NCI-H1417 treated with DMSO at 0.1 percent for 48 hours (cell line): ENCODE data around the gene CCN6.
"Not testable (repeated sequence)": the region's sequence is repeated elsewhere in the genome, so short reads cannot be mapped to it uniquely, and the experiment has no call there.

ENCODE experiments used
- DNase-seq: peaks from one replicate; lab custom pipeline; 2025; lab: John Stamatoyannopoulos, UW

CCN6 gene

DNA sequence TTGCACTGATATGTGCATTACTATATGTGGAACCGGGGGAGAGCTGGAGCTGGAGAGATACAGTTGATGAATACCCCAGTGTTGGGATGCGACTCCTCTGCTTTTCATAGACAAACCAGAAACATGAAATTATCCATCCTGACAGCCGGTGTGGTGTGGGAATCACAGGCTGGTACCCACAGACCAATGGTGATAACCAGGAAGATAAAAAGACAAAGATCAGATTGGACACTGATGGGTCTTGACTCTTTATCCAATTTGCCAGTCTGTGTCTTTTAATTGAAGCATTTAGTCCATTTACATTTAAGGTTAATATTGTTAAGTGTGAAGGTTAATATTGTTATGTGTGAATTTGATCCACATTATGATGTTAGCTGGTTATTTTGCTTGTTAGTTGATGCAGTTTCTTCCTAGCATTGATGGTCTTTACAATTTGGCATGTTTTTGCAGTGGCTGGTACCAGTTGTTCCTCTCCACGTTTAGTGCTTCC, 2.6 kb upstream of the CCN6 start:
- DNase-seq = not testable (repeated sequence)

- DNase-seq = no peak
Measured at GRCh38 chr6:112054555-112055190, 769 bp downstream of the CCN6 start.

DNA sequence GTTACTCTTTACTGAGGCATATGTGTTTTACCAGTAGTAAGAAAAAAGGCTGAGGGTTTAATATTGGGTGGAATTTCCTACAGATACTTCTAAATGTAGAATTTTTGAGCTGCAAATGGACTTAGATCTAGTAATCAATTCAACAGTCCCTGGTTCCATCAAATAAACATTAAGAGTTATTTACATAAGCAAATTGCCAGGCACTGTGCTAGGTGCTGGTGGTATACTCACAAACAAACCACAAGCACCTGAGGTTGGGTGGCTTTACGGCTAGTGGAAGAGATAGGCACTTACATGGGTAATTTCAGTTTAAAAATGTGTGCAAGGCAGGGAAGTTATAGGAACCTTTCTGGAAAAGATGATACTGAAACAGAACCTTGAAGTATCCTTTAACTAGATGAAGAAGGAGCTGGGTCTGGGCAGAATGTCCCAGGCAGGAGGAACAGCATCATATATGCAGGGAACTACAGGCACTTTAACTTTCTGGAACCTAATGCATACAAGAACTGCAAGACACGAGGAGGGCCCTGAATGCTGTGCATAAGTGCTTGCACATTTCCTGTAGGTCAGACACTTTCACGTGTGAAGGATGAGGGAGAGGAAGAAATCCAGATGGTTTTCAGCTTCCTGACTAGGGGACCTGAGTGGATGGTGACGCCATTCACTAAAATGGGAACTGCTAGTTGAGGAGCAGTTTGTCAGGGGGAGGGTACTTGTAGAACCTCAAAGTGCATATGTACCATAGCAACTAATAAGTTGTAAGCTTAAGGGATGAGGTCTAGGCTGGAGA, 4.5 kb downstream of the CCN6 start:
- DNase-seq = no peak

DNA sequence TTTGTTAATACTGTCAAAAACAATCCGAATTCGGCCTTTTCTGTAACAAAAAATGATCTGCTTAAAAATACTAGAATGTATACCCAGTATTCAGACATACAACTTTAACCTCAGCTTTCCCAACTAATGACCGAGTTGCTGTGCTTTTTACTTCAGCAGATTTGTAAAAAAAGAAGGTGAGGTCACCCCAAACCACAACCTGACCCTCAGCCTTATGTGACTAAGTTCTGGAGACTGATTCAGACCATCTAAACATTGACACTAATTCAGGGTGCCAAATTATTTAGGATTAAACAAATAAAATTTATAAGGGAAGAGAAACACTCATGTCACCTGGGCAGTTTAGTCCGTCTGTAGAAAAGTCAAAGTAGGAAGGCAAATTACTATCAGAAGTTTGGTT, 7.7 kb downstream of the CCN6 start:
- no peak for DNase-seq

GRCh38 chr6:112062966-112063365, 9.1 kb downstream of the CCN6 start:
- DNase-seq = no peak

DNA sequence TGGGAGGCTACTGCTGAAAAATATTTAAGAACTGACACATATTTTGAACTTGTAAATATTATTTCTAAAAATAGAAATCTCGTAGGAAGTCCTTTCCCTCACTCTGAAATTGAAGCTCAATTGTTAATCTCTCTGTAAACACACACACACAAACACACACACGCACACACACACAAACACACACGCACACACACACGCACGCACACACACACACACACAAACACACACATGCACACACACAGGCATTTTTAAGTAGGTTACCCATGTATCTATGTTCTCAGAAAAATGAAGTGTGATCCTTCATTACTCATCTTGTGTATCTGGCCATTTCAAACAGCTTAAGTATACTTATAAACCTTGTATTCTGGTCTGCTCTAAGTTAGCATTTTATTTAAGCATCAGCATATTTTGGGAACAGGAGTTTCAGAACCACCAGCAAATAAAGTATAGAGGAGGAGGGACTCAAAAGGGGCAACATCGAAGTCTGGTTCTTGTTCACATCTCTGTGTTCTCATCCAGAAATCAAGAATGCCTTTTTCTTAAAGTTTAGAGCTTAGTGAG, 11.6 kb downstream of the CCN6 start:
- no peak for DNase-seq

DNA sequence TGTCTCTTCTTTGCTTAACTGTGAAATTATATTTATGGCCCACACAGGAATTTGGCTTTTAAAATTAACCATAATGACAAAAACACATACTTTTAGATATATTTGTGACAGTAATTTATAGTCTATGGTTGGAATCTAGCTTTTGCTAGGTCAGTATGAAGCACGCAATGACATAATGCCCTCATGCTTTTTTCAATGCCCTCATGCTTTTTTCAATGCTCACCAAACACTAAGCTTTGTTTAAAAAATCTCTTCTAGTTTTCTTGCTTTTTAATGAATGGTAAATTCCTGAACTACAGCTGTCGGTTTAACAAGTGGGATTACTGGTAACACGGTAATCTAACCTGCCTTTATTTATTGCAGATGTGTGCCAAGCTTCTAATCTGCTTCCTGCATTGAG, 12.7 kb downstream of the CCN6 start:
- DNase-seq = no peak

DNA sequence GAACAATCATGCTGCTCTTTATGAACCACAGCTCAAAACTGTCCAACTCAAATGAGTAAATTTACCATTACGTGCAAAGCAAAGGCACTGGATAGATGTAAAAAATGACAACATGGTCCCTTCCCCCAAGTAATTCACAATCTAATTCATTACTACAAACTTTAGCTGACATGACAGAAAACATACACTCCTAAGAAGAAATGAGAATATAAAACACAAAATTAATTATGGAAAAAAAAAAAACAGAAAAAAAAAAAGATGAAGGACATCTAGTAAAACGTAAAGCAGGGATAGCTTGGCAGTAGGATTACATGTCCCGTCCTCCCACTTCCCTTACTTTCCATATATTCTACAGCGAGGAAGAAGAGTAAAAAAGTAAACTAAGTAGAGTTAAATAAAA, 27.7 kb downstream of the CCN6 start:
- DNase-seq = no peak

- no peak for DNase-seq
Measured at GRCh38 chr6:112085286-112086065, 31.6 kb downstream of the CCN6 start.

GRCh38 chr6:112086744-112087135, 32.8 kb downstream of the CCN6 start:
- no peak for DNase-seq

- DNase-seq = peak; percentile 45
Measured at GRCh38 chr6:112087136-112087911, 33.4 kb downstream of the CCN6 start, which contains the start of the genes FAM229B and TUBE1. TSS of gene FAM229B (plus strand) at chr6:112087591. CDS start at chr6:112099284, 11,693 bp downstream. TSS of gene TUBE1 (minus strand) at chr6:112087482. CDS start at chr6:112087434, 48 bp downstream.

GRCh38 chr6:112087916-112088315, 34.0 kb downstream of the CCN6 start:
- DNase-seq = no peak

GRCh38 chr6:112096901-112097300, 43.0 kb downstream of the CCN6 start:
- no peak for DNase-seq

DNA sequence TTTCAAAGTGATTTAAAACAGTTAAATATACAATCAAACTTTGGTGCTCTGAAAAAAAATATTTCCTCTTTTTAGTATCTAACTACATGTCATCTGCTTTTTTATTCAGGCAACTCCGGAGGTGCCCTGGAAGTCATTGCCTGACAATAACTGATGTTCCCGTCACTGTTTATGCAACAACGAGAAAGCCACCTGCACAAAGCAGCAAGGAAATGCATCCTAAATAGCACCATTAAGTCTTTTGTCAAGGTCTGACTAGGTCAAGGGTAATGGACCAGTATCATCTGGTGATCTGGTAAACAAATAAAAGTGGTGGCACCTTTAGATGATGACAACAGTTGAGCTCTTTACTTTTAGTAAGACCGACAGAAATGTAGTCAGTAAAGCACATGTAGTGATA, 46.7 kb downstream of the CCN6 start:
- DNase-seq = no peak

DNA sequence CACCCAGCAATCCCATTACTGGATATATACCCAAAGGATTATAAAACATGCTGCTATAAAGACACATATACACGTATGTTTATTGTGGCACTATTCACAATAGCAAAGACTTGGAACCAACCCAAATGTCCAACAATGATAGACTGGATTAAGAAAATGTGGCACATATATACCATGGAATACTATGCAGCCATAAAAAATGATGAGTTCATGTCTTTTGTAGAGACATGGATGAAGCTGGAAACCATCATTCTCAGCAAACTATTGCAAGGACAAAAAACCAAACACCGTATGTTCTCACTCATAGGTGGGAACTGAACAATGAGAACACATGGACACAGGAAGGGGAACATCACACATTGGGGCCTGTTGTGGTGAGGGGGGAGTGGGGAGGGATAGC, 52.1 kb downstream of the CCN6 start:
- not testable (repeated sequence) for DNase-seq

GRCh38 chr6:112106562-112106961, 52.7 kb downstream of the CCN6 start:
- no peak for DNase-seq

GRCh38 chr6:112109262-112109661, 55.4 kb downstream of the CCN6 start:
- no peak for DNase-seq

DNA sequence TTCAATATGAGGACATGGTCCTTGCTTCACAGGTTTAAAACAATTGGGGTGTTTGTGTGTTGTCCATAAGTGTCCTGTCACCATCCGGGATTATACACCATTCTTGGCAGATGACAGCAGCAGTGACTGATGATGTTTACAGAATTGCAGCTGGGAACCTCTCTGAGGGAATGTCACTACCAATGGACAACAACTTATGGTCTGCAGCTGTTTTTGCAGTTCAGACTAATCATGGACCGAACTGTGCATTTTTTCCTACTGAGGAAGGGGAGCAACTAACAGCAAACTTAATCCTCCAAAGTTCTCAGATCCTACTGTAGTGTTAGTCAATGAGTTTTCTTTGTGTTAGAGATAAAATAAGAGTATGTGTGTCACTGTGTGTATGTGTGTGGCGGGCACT, 59.5 kb downstream of the CCN6 start:
- DNase-seq = no peak

- DNase-seq = no peak
Measured at GRCh38 chr6:112113918-112114317, 60.0 kb downstream of the CCN6 start.

- DNase-seq = no peak
Measured at GRCh38 chr6:112114577-112115223, 60.8 kb downstream of the CCN6 start.

GRCh38 chr6:112116221-112116620, 62.3 kb downstream of the CCN6 start:
- no peak for DNase-seq
